ENCODE measurements around the gene TIMP3.
"Not testable (repeated sequence)": the region's sequence is repeated elsewhere in the genome, so short reads cannot be mapped to it uniquely, and the experiment has no call there.

Gene TIMP3

DNA sequence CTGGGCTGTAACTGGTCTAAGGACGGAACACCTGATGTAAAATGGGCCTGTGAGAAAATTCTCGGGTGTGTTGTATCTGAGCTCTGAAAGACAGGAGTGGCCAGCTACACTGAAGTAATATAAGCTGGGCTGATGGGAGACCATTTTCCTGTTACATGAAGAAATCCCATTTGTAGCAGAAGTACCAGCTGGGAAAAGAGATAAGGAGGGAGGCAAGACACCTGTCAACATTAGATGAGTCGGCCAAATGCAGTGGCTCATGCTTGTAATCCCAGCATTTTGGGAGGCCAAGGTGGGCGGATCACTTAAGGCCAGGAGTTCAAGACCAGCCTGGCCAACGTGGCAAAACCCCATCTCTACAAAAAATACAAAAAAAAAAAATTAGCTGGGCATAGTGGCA is 72.1 kb downstream of the TIMP3 start:
- not testable (repeated sequence) for H3K27me3 ChIP-seq (ENCODE audit: control insufficient read depth in 5 of 5, insufficient read depth in 4 of 5, low read length in 5 of 5); H3K27ac ChIP-seq (ENCODE audit: low read depth, low read length); H3K36me3 ChIP-seq (ENCODE audit: control insufficient read depth in 5 of 5, insufficient read depth in 5 of 5, low read length in 5 of 5); H3K9ac ChIP-seq (ENCODE audit: low read length in 5 of 5); H3K9me3 ChIP-seq (ENCODE audit: control insufficient read depth in 5 of 5, low read length in 5 of 5); H3K4me1 ChIP-seq (ENCODE audit: control insufficient read depth in 5 of 5, insufficient read depth in 5 of 5, low read length in 5 of 5); H3K4me3 ChIP-seq (ENCODE audit: low read depth in 1 of 5, low read length in 5 of 5)

DNA sequence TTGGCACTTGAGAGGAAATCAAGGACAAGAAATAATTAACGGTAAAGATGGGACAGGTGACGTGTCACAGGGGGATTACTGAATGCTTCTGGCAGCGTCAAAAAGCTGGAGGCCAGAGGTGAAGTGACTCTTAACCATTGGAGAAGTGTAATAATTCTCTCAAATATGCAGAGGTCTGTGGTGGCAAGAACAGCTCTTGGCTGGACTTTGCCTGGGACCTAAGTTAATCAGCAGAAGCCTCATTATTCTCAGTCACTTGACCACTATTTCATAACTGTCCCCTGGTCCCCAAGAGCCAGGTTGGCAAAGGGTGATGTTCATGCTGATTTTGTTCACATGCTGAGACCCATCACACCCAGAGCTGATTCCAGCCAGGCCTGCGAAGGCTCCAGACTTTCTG is 72.9 kb downstream of the TIMP3 start:
- no peak overlapping the region for H3K4me3 ChIP-seq (ENCODE audit: low read depth in 1 of 5, low read length in 5 of 5)
- no peaks in the 10 kb centered on the region for H3K36me3 ChIP-seq (ENCODE audit: control insufficient read depth in 5 of 5, insufficient read depth in 5 of 5, low read length in 5 of 5)
- no peak overlapping the region for H3K9ac ChIP-seq (ENCODE audit: low read length in 5 of 5)
- no peaks in the 10 kb centered on the region for H3K27me3 ChIP-seq (ENCODE audit: control insufficient read depth in 5 of 5, insufficient read depth in 4 of 5, low read length in 5 of 5)
- H3K4me1 ChIP-seq (ENCODE audit: control insufficient read depth in 5 of 5, insufficient read depth in 5 of 5, low read length in 5 of 5): no peaks in the 10 kb centered on the region
- no peaks in the 10 kb centered on the region for H3K9me3 ChIP-seq (ENCODE audit: control insufficient read depth in 5 of 5, low read length in 5 of 5)
- no peak overlapping the region for H3K27ac ChIP-seq (ENCODE audit: low read depth, low read length)

DNA sequence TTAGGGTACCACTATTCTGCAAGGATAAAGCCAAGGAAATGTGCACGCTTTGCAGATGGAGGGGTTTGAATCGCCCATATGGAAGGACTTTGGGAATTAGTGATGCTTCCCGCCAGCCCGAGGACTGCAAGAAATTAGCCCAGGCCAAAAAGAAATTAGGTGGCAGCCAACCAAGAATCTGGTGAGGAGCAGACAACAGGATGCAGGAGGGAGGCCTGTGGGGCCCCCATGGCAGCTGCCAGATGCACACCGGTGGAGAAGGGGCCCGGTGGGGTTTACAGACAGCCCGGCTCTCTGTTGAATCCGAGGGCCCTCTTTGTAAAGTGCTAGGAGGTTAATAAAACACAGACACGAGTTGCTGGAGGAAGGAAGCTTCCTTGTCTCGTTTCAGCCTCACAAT is 73.5 kb downstream of the TIMP3 start:
- Histone ChIP-seq H3K36me3 (ENCODE audit: control insufficient read depth in 5 of 5, insufficient read depth in 5 of 5, low read length in 5 of 5) (no peaks in the 10 kb centered on the region), H3K9me3 (ENCODE audit: control insufficient read depth in 5 of 5, low read length in 5 of 5) (no peaks in the 10 kb centered on the region), H3K9ac (ENCODE audit: low read length in 5 of 5) (no peak overlapping the region), H3K27ac (ENCODE audit: low read depth, low read length) (no peak overlapping the region), H3K4me3 (ENCODE audit: low read depth in 1 of 5, low read length in 5 of 5) (no peak overlapping the region), H3K4me1 (ENCODE audit: control insufficient read depth in 5 of 5, insufficient read depth in 5 of 5, low read length in 5 of 5) (no peaks in the 10 kb centered on the region), H3K27me3 (ENCODE audit: control insufficient read depth in 5 of 5, insufficient read depth in 4 of 5, low read length in 5 of 5) (no peaks in the 10 kb centered on the region)

DNA sequence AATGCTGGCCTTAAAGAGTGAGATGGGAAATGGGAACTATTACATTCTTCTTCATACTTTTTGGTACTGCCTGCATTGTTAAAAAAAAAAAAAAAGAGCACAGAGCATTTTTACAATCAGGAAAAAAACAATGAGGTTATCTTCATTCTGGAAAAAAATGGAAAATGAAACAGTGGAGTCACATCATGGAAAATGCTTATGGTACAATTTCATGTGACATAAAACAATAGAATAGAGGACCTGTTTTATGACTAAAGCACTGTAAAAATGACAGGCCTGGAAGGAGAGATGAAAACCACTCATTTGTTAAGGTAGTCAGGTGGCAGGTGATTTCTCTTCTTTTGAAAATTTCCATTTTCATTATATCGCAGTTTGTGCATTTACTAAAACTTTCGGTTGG is 75.0 kb downstream of the TIMP3 start:
- Histone ChIP-seq H3K36me3 (ENCODE audit: control insufficient read depth in 5 of 5, insufficient read depth in 5 of 5, low read length in 5 of 5) (no peaks in the 10 kb centered on the region), H3K27me3 (ENCODE audit: control insufficient read depth in 5 of 5, insufficient read depth in 4 of 5, low read length in 5 of 5) (peaks cover 0 to 5% (median 0%) of the 10 kb centered on the region in 5 donors), H3K9ac (ENCODE audit: low read length in 5 of 5) (no peak overlapping the region), H3K4me3 (ENCODE audit: low read depth in 1 of 5, low read length in 5 of 5) (no peak overlapping the region), H3K4me1 (ENCODE audit: control insufficient read depth in 5 of 5, insufficient read depth in 5 of 5, low read length in 5 of 5) (peaks cover 0 to 8% (median 4%) of the 10 kb centered on the region in 5 donors), H3K27ac (ENCODE audit: low read depth, low read length) (no peak overlapping the region), H3K9me3 (ENCODE audit: control insufficient read depth in 5 of 5, low read length in 5 of 5) (no peaks in the 10 kb centered on the region)

DNA sequence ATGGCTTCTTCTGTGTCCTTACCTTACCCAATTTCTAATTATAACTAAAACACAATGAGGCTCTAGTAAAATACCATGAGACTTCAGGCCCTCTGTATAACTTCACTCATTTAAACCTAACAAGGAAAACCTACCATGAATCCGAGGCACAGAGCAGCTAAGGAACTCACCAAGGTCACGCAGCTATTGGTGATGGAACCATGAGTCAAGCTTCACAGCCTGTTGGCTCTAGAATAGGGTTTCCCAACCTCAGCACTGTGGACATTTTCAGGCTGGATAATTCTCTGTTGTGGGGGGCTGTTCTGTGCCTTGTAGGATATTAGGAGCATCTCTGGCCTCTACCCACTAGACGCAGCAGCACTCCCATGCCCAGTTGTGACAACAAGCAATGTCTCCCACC is 75.7 kb downstream of the TIMP3 start:
- no peak overlapping the region for H3K9ac ChIP-seq (ENCODE audit: low read length in 5 of 5)
- peaks cover 0 to 8% (median 4%) of the 10 kb centered on the region in 5 donors for H3K4me1 ChIP-seq (ENCODE audit: control insufficient read depth in 5 of 5, insufficient read depth in 5 of 5, low read length in 5 of 5)
- no peak overlapping the region for H3K4me3 ChIP-seq (ENCODE audit: low read depth in 1 of 5, low read length in 5 of 5)
- no peaks in the 10 kb centered on the region for H3K9me3 ChIP-seq (ENCODE audit: control insufficient read depth in 5 of 5, low read length in 5 of 5)
- H3K27ac ChIP-seq (ENCODE audit: low read depth, low read length): no peak overlapping the region
- peaks cover 0 to 5% (median 0%) of the 10 kb centered on the region in 5 donors for H3K27me3 ChIP-seq (ENCODE audit: control insufficient read depth in 5 of 5, insufficient read depth in 4 of 5, low read length in 5 of 5)
- H3K36me3 ChIP-seq (ENCODE audit: control insufficient read depth in 5 of 5, insufficient read depth in 5 of 5, low read length in 5 of 5): no peaks in the 10 kb centered on the region

DNA sequence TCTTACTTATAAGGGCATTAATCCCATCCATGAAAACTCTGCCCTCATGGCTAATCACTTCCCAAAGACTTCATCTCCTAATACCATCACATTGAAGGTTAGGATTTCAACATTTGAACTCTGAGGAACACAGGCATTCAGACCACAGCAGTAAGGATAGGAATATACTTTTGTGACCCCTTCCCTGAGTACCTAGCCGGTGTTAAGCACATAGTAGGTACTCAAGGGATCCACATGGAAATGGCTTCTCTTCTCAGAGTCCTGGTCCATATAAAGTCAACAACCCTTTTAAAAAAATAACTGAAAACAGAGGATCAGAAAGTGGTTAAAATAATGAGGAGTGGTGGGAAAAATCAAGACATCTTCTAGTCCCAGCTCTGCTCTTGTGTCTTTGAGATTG is 78.0 kb downstream of the TIMP3 start:
- Histone ChIP-seq H3K27ac (ENCODE audit: low read depth, low read length) (no peak overlapping the region), H3K4me3 (ENCODE audit: low read depth in 1 of 5, low read length in 5 of 5) (no peak overlapping the region), H3K9me3 (ENCODE audit: control insufficient read depth in 5 of 5, low read length in 5 of 5) (no peaks in the 10 kb centered on the region), H3K36me3 (ENCODE audit: control insufficient read depth in 5 of 5, insufficient read depth in 5 of 5, low read length in 5 of 5) (no peaks in the 10 kb centered on the region), H3K27me3 (ENCODE audit: control insufficient read depth in 5 of 5, insufficient read depth in 4 of 5, low read length in 5 of 5) (peaks cover 0 to 5% (median 0%) of the 10 kb centered on the region in 5 donors), H3K4me1 (ENCODE audit: control insufficient read depth in 5 of 5, insufficient read depth in 5 of 5, low read length in 5 of 5) (peaks cover 0 to 8% (median 4%) of the 10 kb centered on the region in 5 donors), H3K9ac (ENCODE audit: low read length in 5 of 5) (no peak overlapping the region)

DNA sequence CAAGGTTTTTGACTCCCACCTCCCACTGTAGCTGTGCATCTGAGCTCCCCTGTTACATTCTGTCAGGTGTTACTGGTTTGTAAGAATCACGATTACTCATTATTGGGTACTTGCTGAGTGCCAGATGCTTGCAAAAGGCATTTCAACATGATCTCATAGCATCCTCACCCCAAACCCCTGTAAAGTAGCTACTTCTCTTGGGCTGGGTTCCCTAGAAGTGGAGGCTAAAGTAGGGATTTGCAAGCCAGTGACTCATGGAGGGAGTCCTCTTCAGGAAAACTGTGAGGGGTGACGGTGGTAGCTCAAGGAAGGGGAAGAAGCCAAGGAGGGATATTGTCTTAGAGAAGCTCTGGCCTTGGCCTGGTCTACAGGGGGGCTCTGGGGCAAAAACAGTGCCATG is 78.6 kb downstream of the TIMP3 start:
- peaks cover 0 to 5% (median 0%) of the 10 kb centered on the region in 5 donors for H3K27me3 ChIP-seq (ENCODE audit: control insufficient read depth in 5 of 5, insufficient read depth in 4 of 5, low read length in 5 of 5)
- peaks cover 0 to 8% (median 4%) of the 10 kb centered on the region in 5 donors for H3K4me1 ChIP-seq (ENCODE audit: control insufficient read depth in 5 of 5, insufficient read depth in 5 of 5, low read length in 5 of 5)
- H3K4me3 ChIP-seq (ENCODE audit: low read depth in 1 of 5, low read length in 5 of 5): no peak overlapping the region
- H3K9ac ChIP-seq (ENCODE audit: low read length in 5 of 5): no peak overlapping the region
- H3K27ac ChIP-seq (ENCODE audit: low read depth, low read length): no peak overlapping the region
- no peaks in the 10 kb centered on the region for H3K9me3 ChIP-seq (ENCODE audit: control insufficient read depth in 5 of 5, low read length in 5 of 5)
- H3K36me3 ChIP-seq (ENCODE audit: control insufficient read depth in 5 of 5, insufficient read depth in 5 of 5, low read length in 5 of 5): no peaks in the 10 kb centered on the region

DNA sequence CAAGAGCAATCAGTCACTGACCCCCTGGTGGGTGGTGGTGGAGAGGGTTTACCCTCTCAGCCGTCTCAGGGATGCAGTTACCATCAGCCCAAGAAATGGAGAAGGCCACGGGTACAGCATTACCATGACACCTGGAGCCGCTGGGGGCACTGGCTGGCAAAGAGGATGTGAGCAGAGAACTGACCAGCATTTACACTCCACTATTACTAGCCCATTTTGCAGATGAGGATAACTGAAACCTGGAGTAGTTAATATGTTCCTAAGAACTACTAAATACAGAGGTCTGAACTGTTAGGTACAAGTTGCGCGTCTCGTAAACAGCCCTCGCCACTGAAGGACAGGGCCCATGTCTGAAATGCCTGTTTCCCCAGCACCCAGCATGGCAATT is 79.0 kb downstream of the TIMP3 start:
- Histone ChIP-seq H3K4me1 (ENCODE audit: control insufficient read depth in 5 of 5, insufficient read depth in 5 of 5, low read length in 5 of 5) (peaks cover 0 to 8% (median 4%) of the 10 kb centered on the region in 5 donors), H3K4me3 (ENCODE audit: low read depth in 1 of 5, low read length in 5 of 5) (no peak overlapping the region), H3K9me3 (ENCODE audit: control insufficient read depth in 5 of 5, low read length in 5 of 5) (no peaks in the 10 kb centered on the region), H3K27ac (ENCODE audit: low read depth, low read length) (no peak overlapping the region), H3K36me3 (ENCODE audit: control insufficient read depth in 5 of 5, insufficient read depth in 5 of 5, low read length in 5 of 5) (no peaks in the 10 kb centered on the region), H3K9ac (ENCODE audit: low read length in 5 of 5) (no peak overlapping the region), H3K27me3 (ENCODE audit: control insufficient read depth in 5 of 5, insufficient read depth in 4 of 5, low read length in 5 of 5) (peaks cover 0 to 5% (median 0%) of the 10 kb centered on the region in 5 donors)

DNA sequence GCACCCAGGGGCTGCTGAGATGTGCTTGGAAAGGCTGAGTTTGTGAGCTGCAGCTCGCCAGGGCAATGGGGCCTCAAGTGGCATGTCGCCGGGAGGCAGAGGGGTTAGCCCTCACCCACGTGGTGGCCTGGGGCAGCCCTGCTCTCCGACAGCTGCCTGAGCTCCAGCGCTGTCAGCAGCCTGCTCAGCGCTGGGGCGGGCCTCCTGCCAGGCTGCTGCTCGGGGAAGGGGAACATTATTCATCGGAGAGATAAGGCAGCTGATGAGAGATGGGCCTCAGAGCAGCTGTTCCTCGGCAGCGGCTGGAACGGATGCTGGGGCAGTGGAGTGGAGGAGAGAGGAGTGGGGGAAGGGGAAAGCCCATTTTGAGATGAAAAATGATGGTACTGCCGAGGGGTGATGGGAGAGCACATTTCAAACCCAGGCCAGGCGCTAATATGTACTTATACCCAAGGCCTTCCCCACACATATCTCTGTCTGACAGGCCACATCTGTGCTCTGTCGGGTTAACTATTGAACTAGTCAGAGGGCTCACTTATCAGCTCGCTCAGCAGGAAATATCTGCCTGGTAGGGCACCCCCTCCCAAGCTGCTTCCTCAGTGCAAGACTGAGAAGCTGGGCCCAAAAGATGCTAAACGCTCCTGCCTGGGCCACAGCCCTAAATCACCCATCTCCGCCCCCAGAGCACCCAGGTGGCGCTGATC is 79.5 kb downstream of the TIMP3 start:
- H3K9ac ChIP-seq (ENCODE audit: low read length in 5 of 5): no peak overlapping the region

DNA sequence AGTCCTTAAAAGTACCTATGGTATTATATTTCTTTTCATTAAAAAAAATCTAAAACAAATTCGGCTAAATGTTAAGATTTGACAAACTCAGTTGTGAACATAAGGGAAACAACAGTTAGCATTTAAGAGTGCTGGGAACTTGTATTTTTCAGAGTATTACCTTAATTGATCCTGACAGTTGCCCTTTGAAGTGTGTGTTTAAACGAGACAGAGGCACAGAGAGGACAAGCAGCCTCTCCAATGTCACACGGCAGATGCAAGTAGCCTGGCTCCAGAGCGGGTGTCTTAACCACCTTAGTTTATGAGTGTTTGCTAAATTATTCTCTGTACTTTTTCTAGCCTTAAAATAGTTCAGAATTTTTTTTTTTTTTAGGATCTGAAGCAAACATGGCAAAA is 80.9 kb downstream of the TIMP3 start:
- H3K4me3 ChIP-seq (ENCODE audit: low read depth in 1 of 5, low read length in 5 of 5): no peak overlapping the region
- H3K9ac ChIP-seq (ENCODE audit: low read length in 5 of 5): no peak overlapping the region
- no peak overlapping the region for H3K27ac ChIP-seq (ENCODE audit: low read depth, low read length)

More for the DNA sequence above, 79.5 kb downstream of the TIMP3 start:
- H3K36me3 ChIP-seq (ENCODE audit: control insufficient read depth in 5 of 5, insufficient read depth in 5 of 5, low read length in 5 of 5): no peaks in the 10 kb centered on the region
- no peak overlapping the region for H3K27ac ChIP-seq (ENCODE audit: low read depth, low read length)
- H3K4me3 ChIP-seq (ENCODE audit: low read depth in 1 of 5, low read length in 5 of 5): no peak overlapping the region
- no peaks in the 10 kb centered on the region for H3K9me3 ChIP-seq (ENCODE audit: control insufficient read depth in 5 of 5, low read length in 5 of 5)
- peaks cover 0 to 5% (median 0%) of the 10 kb centered on the region in 5 donors for H3K27me3 ChIP-seq (ENCODE audit: control insufficient read depth in 5 of 5, insufficient read depth in 4 of 5, low read length in 5 of 5)
- H3K4me1 ChIP-seq (ENCODE audit: control insufficient read depth in 5 of 5, insufficient read depth in 5 of 5, low read length in 5 of 5): peaks cover 0 to 8% (median 4%) of the 10 kb centered on the region in 5 donors

More for the DNA sequence above, 80.9 kb downstream of the TIMP3 start:
- Histone ChIP-seq H3K27me3 (ENCODE audit: control insufficient read depth in 5 of 5, insufficient read depth in 4 of 5, low read length in 5 of 5) (peaks cover 0 to 5% (median 0%) of the 10 kb centered on the region in 5 donors), H3K4me1 (ENCODE audit: control insufficient read depth in 5 of 5, insufficient read depth in 5 of 5, low read length in 5 of 5) (peaks cover 0 to 8% (median 4%) of the 10 kb centered on the region in 5 donors), H3K9me3 (ENCODE audit: control insufficient read depth in 5 of 5, low read length in 5 of 5) (no peaks in the 10 kb centered on the region), H3K36me3 (ENCODE audit: control insufficient read depth in 5 of 5, insufficient read depth in 5 of 5, low read length in 5 of 5) (no peaks in the 10 kb centered on the region)

All from subcutaneous abdominal adipose tissue (tissue), 5 donors.